GM21423 (cell line): ENCODE results near the gene HSDL1.

ENCODE experiments used
- ATAC-seq: cut with Tn5 transposase; IDR thresholded peaks from one replicate; pipeline ENCODE4 v1.9.1; 2021; ENCODE audit warnings: mild to moderate bottlenecking, moderate library complexity; ENCODE audit not compliant: unreplicated experiment

HSDL1 gene

GRCh38 chr16:84084570-84085270 lies 60.3 kb downstream of the HSDL1 start:
- no peak for ATAC-seq

- no peak for ATAC-seq
Observed at GRCh38 chr16:84082835-84083569, 62.0 kb downstream of the HSDL1 start.

GRCh38 chr16:84082110-84082509 lies 62.9 kb downstream of the HSDL1 start:
- ATAC-seq = no peak

- ATAC-seq = no peak
Observed at GRCh38 chr16:84081446-84081989, 63.5 kb downstream of the HSDL1 start.

GRCh38 chr16:84080813-84081212 lies 64.2 kb downstream of the HSDL1 start:
- ATAC-seq = no peak

DNA sequence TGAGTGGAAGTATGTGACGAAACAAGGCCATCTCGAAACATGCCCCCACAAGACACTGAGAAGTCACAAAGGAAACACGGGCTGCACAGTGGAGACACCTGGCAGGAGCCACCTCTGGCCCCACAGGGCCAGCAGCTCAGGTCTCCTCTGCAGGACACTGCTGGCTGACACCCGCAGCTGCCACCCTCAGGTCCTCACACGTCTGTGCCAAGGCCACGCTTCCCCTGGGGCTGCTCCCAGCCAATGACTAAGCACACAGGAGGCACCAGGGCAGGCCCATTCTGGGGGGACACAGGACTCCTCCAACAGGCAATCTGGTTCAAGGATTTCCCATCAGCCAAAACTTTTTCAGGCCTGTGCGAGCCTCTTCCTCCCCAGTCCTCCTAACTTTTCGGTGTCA lies 64.6 kb downstream of the HSDL1 start:
- no peak for ATAC-seq

- no peak for ATAC-seq
Observed at GRCh38 chr16:84079664-84080063, 65.3 kb downstream of the HSDL1 start.

GRCh38 chr16:84075376-84075775 lies 69.6 kb downstream of the HSDL1 start:
- no peak for ATAC-seq

- ATAC-seq = no peak
Observed at GRCh38 chr16:84074721-84075120, 70.3 kb downstream of the HSDL1 start.
